ENCODE data around the gene SYNGR3.

Gene SYNGR3

GRCh38 chr16:2042171-2042985, 52.6 kb downstream of the SYNGR3 start:
- DNase-seq (ENCODE audit: low spot score): no peak

- DNase-seq (ENCODE audit: low spot score): no peak
Measured at GRCh38 chr16:2042986-2043666, 53.4 kb downstream of the SYNGR3 start.
